ENCODE data around the gene KCTD5.

KCTD5 gene

DNA sequence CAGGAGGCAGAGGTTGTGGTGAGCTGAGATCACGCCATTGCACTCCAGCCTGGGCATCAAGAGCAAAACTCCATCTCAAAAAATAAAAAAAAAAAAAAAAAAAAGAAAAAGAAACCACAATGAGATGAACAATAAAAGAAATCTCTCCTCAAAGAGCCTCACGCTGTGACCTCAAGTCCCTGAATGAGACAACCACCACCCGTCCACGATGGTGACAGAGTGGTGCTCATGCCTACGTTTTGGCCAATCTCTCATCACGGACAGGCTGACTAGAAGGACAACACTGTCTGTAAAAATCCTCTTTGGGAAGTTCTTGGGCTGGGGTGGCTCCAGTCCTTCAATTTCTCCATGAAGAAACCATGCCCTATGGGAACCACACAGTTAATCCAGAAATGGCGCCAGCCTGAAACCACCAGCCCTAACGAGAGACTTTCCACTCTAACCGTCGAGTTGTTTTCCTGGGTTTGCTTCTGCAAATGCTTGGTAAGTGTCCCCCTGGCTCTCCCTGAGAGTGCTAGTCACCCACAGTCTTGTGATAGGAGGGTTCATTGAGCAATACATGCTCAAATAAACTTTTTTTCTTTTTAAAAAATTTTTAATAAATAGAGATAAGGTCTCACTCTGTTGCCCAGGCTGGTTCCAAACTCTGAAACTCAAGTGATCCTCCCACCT lies 52.7 kb downstream of the KCTD5 start:
- TF ChIP-seq FOXK2 (IDR thresholded peaks at IDR 0.05) (no peak), TARDBP (IDR thresholded peaks at IDR 0.05) (no peak), BHLHE40 (IDR thresholded peaks at IDR 0.05; ENCODE audit: borderline replicate concordance) (no peak), HDGF (IDR thresholded peaks at IDR 0.05; ENCODE audit: borderline replicate concordance) (no peak), PKNOX1 (IDR thresholded peaks at IDR 0.05) (no peak), NFRKB (IDR thresholded peaks at IDR 0.05) (no peak), ARNT (IDR thresholded peaks at IDR 0.05) (no peak), ELF4 (IDR thresholded peaks at IDR 0.05) (no peak), FOXA1 (IDR thresholded peaks at IDR 0.05) (no peak), SP1 (IDR thresholded peaks at IDR 0.05) (no peak), LEF1 (IDR thresholded peaks at IDR 0.05; ENCODE audit: borderline replicate concordance) (no peak), ZNF384 (IDR thresholded peaks at IDR 0.05) (no peak), FOXM1 (IDR thresholded peaks at IDR 0.05; ENCODE audit: borderline replicate concordance) (no peak), SUZ12 (IDR thresholded peaks at IDR 0.05) (no peak), CTBP1 (IDR thresholded peaks at IDR 0.05; ENCODE audit: borderline replicate concordance) (no peak), L3MBTL2 (conservative IDR thresholded peaks at IDR 0.05) (no peak)
- ChIA-PET POLR2A (no interaction called here), CTCF (no interaction called here)
- DNase-seq (ENCODE audit: extremely low spot score), result no peak

DNA sequence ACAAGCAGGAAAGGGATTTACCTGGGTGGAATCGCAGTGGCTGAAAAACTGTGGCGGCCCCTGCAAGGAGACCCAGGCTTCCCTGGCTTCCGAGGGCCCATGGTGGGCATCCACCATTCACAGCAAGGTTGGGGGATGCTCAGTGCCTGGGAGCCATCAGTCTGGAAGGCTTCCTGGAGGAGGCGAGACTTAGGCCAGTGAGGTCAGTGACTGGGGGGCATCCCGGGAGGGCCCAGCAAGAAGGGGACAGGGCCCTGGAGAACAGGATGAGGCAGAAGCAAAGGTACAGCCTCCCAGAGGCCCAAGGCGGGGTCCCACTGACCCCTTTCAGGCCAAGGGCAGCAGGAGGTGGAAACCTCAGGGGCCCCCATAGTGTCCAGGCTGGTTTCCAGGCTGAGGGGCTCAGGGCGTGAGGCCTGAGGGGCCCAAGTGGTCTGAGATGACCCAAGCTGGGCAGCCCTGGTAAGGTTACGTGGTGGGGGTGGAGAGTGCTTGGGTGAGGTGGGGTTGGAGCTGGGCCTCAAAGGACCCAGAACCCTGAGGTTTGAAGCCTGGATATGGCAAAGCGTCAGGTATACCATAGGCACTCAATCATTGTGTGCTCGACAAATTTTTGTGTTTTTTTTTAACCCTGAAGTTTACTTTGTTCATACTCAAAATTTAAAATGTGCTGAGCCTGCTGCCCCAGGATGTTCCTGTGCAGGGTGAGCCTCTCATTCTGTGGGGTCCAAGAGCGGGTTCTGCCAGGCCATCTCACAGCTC lies 54.3 kb downstream of the KCTD5 start:
- DNase-seq (ENCODE audit: extremely low spot score), result no peak
- ChIA-PET POLR2A (interaction anchor here (1.2 kb wide), 1 partner anchor 42 kb away, joined by 3 read pairs; no protein-coding TSS in a partner anchor), CTCF (no interaction called here)
- no peak for TF ChIP-seq CTBP1 (IDR thresholded peaks at IDR 0.05; ENCODE audit: borderline replicate concordance)
- TF ChIP-seq FOXK2 (IDR thresholded peaks at IDR 0.05), result no peak
- no peak for TF ChIP-seq TARDBP (IDR thresholded peaks at IDR 0.05)
- TF ChIP-seq L3MBTL2 (conservative IDR thresholded peaks at IDR 0.05), result no peak
- TF ChIP-seq ZNF384 (IDR thresholded peaks at IDR 0.05), result no peak
- no peak for TF ChIP-seq SP1 (IDR thresholded peaks at IDR 0.05)
- no peak for TF ChIP-seq HDGF (IDR thresholded peaks at IDR 0.05; ENCODE audit: borderline replicate concordance)
- TF ChIP-seq PKNOX1 (IDR thresholded peaks at IDR 0.05), result no peak
- TF ChIP-seq ARNT (IDR thresholded peaks at IDR 0.05), result no peak
- no peak for TF ChIP-seq ELF4 (IDR thresholded peaks at IDR 0.05)
- no peak for TF ChIP-seq LEF1 (IDR thresholded peaks at IDR 0.05; ENCODE audit: borderline replicate concordance)
- TF ChIP-seq FOXM1 (IDR thresholded peaks at IDR 0.05; ENCODE audit: borderline replicate concordance), result no peak
- no peak for TF ChIP-seq FOXA1 (IDR thresholded peaks at IDR 0.05)

DNA sequence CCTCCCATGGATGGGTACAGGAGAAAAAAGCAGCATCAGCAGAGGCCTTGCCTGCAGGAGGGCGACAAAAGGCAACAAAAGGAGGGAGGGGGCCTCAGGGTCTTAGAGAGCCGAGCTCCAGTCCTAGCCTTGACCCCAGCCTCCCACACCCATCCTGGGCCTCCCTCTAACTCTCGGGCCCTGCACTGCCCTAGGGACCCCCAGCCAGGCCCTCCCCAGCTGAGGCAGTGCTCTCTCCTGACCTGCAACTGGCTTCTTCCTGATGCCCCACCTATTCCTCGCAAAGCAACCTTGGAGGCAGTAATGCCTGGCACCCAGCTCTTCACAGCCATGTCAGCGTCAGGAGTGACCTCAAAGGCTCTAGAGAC lies 54.9 kb downstream of the KCTD5 start:
- no peak for DNase-seq (ENCODE audit: extremely low spot score)
- TF ChIP-seq ELF4 (IDR thresholded peaks at IDR 0.05), result no peak
- TF ChIP-seq LEF1 (IDR thresholded peaks at IDR 0.05; ENCODE audit: borderline replicate concordance), result no peak
- TF ChIP-seq SP1 (IDR thresholded peaks at IDR 0.05), result no peak
- TF ChIP-seq CTBP1 (IDR thresholded peaks at IDR 0.05; ENCODE audit: borderline replicate concordance), result no peak
- TF ChIP-seq HDGF (IDR thresholded peaks at IDR 0.05; ENCODE audit: borderline replicate concordance), result no peak
- no peak for TF ChIP-seq FOXM1 (IDR thresholded peaks at IDR 0.05; ENCODE audit: borderline replicate concordance)
- TF ChIP-seq FOXK2 (IDR thresholded peaks at IDR 0.05), result no peak
- no peak for TF ChIP-seq TARDBP (IDR thresholded peaks at IDR 0.05)
- no peak for TF ChIP-seq NFRKB (IDR thresholded peaks at IDR 0.05)
- TF ChIP-seq ZNF384 (IDR thresholded peaks at IDR 0.05), result no peak
- TF ChIP-seq L3MBTL2 (conservative IDR thresholded peaks at IDR 0.05), result no peak
- TF ChIP-seq SUZ12 (IDR thresholded peaks at IDR 0.05), result no peak
- TF ChIP-seq FOXA1 (IDR thresholded peaks at IDR 0.05), result no peak
- TF ChIP-seq BHLHE40 (IDR thresholded peaks at IDR 0.05; ENCODE audit: borderline replicate concordance), result no peak
- no peak for TF ChIP-seq PKNOX1 (IDR thresholded peaks at IDR 0.05)
- ChIA-PET POLR2A (interaction anchor here (1.2 kb wide), 1 partner anchor 42 kb away, joined by 3 read pairs; no protein-coding TSS in a partner anchor), CTCF (no interaction called here)

- ChIA-PET POLR2A (interaction anchor here (1.2 kb wide), 1 partner anchor 41 kb away, joined by 3 read pairs; no protein-coding TSS in a partner anchor), CTCF (no interaction called here)
Measured at GRCh38 chr16:2737895-2738418, 55.6 kb downstream of the KCTD5 start.

More at GRCh38 chr16:2737895-2738418, 55.6 kb downstream of the KCTD5 start:
- TF ChIP-seq SP1 (IDR thresholded peaks at IDR 0.05) (no peak), PKNOX1 (IDR thresholded peaks at IDR 0.05) (no peak), L3MBTL2 (conservative IDR thresholded peaks at IDR 0.05) (no peak), FOXA1 (IDR thresholded peaks at IDR 0.05) (no peak), ARNT (IDR thresholded peaks at IDR 0.05) (no peak), TARDBP (IDR thresholded peaks at IDR 0.05) (no peak), CTBP1 (IDR thresholded peaks at IDR 0.05; ENCODE audit: borderline replicate concordance) (no peak), ZNF384 (IDR thresholded peaks at IDR 0.05) (no peak), ELF4 (IDR thresholded peaks at IDR 0.05) (no peak), SUZ12 (IDR thresholded peaks at IDR 0.05) (no peak), BHLHE40 (IDR thresholded peaks at IDR 0.05; ENCODE audit: borderline replicate concordance) (no peak), NFRKB (IDR thresholded peaks at IDR 0.05) (no peak), FOXK2 (IDR thresholded peaks at IDR 0.05) (no peak), FOXM1 (IDR thresholded peaks at IDR 0.05; ENCODE audit: borderline replicate concordance) (no peak)
- DNase-seq (ENCODE audit: extremely low spot score), result no peak
